Activated effector memory CD4-positive, alpha-beta T cell treated with Interleukin-2 at 50 U/mL for 16 hours (primary cell): ENCODE measurements around the gene GNB1L.
A peak's percentile ranks its signal among the peaks of the same experiment; 100 is the strongest.

ENCODE experiments used
- DNase-seq: peaks from one replicate; pipeline ENCODE4 v3.0.0-alpha.2; 2020

GNB1L gene

GRCh38 chr22:19758896-19759426 lies 95.7 kb downstream of the GNB1L start:
- no peak for DNase-seq

- DNase-seq = no peak
Measured at GRCh38 chr22:19757985-19758895, 96.4 kb downstream of the GNB1L start.

GRCh38 chr22:19757140-19757984 lies 97.3 kb downstream of the GNB1L start:
- no peak for DNase-seq

GRCh38 chr22:19756288-19757128 lies 98.2 kb downstream of the GNB1L start:
- DNase-seq = peak; percentile 59

DNA sequence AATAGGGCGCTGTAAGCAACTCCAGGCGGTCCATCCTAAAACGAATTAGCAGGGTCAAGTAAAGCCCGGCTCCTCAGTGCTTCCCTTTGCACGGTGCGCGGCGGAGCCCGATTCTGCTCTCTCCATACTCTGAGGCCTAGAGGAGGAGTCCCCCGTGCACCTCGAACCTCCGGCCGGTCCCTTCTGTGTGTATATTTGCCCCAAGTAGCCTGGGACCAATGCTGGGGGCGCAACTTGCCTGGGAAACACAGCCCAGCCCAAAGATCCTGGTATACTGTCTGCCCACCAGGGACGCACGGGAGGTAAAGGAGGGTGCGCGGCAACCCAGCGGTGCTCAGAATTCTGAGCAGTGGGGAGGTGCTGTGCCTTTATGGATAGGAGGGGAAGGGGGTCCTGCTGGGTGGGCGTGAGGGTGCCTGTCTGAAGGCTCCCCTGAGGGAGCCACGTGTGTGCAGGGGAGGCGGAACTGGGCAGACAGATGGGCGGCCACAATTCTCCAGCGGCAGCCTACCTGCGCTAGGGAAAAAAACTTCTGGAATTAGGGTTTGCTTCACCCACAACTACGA lies 98.9 kb downstream of the GNB1L start:
- DNase-seq = no peak

DNA sequence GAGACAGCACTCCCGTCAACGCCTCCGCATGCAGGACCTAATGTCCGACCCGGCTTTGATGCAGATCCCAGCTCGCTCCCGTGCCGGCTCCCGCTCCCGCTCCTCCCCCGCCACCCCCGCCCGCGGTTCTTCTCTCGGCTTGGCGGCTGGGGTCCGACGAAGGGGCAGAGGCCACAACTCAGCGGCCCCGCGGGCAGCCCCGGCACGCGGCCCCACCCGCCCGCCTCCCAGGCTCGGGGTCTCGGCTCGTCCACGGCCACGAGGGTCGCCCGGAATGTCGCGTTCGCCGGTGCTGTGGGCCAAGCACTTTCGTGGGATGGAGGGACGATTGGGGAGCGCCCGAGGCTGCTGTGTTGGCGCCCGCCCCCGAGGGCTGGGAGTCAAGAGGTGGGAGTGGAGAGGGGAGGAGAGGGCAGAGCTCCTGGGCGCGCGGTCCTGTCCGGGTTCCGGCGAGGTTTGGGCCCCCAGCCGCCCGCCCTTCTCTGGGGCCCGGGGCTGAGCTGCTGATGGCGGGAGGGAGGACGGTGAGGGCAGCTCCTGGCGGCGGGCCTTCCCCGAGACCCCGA lies 99.4 kb downstream of the GNB1L start:
- no peak for DNase-seq

GRCh38 chr22:19754701-19755144 lies 100.0 kb downstream of the GNB1L start:
- DNase-seq = no peak

- no peak for DNase-seq
Measured at GRCh38 chr22:19753996-19754700, 100.5 kb downstream of the GNB1L start.

GRCh38 chr22:19753090-19753842 lies 101.4 kb downstream of the GNB1L start:
- DNase-seq = no peak

GRCh38 chr22:19751497-19752245 lies 103.0 kb downstream of the GNB1L start:
- no peak for DNase-seq

- no peak for DNase-seq
Measured at GRCh38 chr22:19750507-19751490, 103.9 kb downstream of the GNB1L start.

- no peak for DNase-seq
Measured at GRCh38 chr22:19749876-19750275, 104.8 kb downstream of the GNB1L start.

GRCh38 chr22:19748991-19749664 lies 105.5 kb downstream of the GNB1L start:
- no peak for DNase-seq

GRCh38 chr22:19748139-19748538 lies 106.5 kb downstream of the GNB1L start:
- DNase-seq = no peak

DNA sequence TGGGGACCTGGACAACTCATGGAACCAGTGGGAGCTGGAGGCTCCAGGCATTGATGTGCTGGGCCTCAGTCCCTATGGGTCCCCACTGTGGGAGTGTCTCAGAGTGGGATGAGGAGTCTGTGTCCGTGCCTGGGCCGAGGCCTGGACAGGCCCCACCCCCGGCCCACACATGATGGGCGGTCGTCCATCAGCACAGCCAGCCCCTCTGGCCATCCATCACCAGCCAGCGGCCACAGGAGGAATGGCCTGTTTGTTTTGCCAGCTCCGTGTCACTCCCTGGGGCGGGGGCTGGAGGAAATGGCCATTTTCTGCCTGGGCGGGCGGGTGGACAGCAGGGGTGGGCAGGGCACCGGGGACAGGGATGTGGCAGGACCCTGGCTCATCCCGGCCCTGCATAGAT lies 107.1 kb downstream of the GNB1L start:
- no peak for DNase-seq

DNA sequence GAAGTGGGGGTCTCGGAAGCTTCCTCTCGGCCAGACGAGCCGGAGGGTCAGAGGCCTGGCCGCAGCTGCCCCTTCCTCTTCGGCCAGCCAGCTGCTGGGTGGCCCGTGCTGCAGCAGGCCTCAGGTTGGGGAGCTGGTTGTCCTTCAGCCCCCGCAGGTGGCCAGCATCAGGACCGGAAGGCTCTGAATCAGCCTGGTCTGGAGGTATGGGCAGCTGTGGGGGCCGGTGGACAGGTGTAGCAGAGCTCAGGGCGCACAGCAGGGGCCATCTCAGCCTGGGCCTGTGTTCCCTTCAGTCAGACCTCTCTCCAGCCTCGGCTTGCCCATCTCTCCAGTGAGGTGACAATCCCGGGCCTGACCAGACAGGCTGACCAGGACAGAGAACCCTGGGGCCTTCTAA lies 107.9 kb downstream of the GNB1L start:
- no peak for DNase-seq
